Limb (tissue), 2 donors: ENCODE data around the gene NTMT2.

Experiments used
- DNase-seq, 2 donors: peaks; one replicate each; pipeline ENCODE4 v3.0.0-alpha.2; 2016; ENCODE audit errors: extremely low spot score in 2 of 2

The NTMT2 gene

DNA sequence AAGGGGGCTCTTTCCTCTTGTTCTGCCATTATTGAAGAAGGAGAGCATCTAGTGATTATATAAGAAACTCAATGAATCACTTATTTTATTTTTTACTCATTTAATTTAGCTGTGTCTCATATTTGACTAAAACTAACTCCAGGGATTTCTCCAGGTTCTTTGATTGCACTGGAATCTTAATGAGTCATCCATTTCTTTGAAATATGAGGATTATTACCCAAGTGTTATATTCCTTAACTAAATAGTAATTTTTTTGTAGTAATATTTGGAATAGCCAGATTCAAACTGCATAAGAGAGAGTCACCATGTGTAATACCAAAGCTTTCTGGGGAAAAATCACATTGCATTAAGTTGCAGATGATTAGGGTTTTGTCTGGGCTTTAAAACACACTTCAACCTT is 59.5 kb downstream of the NTMT2 start:
- no peak for DNase-seq

GRCh38 chr1:170209125-170209524 is 63.4 kb downstream of the NTMT2 start:
- DNase-seq = no peak

DNA sequence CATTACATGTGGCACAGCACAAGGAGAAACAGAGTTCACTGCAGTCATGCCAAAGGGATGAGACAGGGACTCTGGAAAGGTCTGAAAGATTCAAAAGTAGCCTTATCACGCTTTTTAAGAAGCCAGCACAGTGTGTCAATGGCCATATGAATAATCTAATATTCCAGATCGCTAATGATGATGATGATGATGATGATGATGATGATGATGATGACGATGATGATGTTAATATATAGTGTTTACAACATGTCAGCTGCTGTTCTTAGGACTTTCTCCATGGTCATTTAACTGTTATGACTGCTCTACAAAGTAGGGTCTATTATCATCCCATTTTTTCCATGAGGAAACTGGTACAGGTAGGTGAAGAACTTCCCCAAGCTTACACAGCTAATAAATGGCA is 64.4 kb downstream of the NTMT2 start:
- DNase-seq = no peak

DNA sequence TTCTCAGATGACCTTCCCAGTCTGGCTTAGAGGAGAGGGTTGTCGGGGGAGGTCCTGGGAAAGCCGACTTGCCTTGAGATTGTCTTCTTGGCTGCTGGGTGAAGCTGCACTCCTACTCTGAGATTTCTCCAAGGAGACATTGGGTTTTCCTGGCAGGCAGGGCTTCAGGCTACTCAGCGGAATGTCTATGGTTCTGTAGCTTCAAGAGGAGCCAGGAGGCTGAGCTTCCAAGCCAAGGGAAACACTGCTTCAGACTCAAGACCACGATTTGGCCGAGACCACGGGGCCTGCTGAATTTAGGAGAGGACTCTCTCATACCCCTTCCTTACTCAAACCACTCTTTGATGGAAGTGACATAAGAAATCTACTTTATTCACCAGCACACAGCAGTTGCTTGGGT is 67.8 kb downstream of the NTMT2 start:
- no peak for DNase-seq

- DNase-seq = no peak
Measured at GRCh38 chr1:170214117-170215032, 68.6 kb downstream of the NTMT2 start.

DNA sequence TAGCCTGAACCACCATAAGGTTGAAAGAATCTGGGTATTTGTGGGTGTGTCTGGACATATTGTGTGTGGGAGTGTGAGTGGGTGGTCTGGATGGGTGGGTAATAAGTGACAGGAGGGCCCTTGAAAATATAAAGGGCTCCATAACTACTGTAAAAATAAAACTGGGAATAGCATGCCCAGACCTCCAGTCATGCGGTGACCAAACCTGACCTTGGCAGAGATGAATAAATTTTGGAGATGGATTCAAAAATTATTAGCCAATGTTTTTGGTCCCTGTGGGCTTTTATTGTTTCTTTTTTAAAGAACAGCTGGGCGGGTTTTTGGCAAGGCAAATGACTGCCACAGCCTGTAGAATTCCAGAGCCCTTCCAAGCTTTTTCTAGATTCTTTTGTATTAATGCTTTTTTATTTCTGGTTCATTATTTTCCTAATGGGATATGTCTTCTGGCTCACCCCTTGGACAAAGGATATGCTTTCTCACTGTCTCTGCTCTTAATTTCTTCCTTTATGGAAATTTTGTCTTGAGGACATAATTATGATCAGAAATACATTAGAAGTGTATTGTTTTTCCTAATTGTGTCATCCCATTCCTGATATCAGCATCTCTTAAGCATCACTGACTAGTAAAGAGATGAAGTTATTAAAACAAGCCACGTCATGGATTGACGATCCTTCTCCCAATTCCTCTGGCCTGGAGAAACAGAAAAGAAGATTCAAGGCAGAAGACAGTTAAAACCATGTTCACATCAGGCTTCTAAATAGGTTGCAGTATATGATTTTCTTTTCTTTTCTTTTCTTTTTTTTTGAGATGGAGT is 69.5 kb downstream of the NTMT2 start:
- DNase-seq = no peak

DNA sequence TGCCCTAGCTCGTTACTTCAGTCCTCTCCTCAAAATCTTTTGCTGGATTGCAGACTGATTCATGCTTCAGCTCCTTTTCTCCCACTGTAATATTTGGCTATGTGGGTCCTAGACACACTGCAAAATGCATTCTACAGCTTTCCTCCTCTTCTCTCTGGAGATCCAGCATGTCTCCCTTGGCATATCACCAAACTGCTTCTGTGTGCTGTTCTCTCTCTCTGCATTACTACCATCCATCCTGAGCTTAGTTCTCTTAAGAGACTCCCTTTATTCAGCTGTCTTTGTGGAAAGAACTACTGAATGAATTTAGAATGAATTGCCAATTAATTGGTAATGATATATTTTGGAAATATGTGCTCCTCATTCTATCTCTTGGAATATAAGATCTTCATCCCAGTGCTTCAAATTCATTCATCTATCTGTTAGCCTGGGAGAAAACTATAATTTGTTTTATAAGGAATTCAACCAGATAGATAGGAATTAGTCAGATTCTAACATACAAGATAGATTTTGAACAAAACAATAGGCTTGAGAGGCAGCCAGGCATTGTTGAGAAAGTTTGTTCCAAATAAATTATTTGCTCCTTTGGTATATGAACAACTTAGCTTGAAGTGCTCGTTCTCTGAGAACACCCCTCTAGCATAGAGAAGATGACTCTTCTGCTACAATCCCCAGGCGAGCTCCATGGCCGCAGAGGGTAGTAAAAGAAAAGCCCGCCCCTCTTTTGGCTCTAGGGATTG is 71.9 kb downstream of the NTMT2 start:
- DNase-seq = no peak

DNA sequence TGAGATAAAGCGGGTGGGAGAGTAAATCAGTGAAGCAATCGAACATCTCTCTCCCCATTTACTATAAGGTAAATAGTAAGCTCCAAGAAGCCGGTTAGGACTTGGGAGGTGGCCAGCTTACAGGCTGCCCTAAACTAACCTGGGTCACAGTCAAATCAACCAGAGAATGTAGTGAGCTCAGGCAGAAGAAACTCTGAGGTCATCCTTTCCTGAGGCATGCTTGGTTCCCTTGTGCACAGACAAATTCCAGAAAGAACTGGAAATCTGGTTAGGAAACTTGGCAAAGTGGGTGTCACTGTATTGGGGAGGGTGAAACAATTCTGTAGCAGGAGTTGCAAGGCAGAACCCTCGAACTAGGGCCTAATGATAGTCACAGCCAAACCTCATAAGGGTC is 72.5 kb downstream of the NTMT2 start:
- no peak for DNase-seq
